Activated naive CD8-positive, alpha-beta T cell treated with anti-CD3 and anti-CD28 coated beads, Interleukin-2, amount 50 U/mL, for 24 hours (primary cell): ENCODE results near the gene TMEM247.

ENCODE experiments used
- ATAC-seq: fragments of 150-1000 bp; cut with Tn5 transposase; one replicate; pipeline ENCODE4 v1.10.0; 2021
- DNase-seq: peaks from one replicate; pipeline ENCODE4 v3.0.0; 2021
- H3K27ac Mint-ChIP-seq: one replicate; pipeline ENCODE4 v1.8.0; 2021; ENCODE audit warnings: mild to moderate bottlenecking, mixed read lengths
- H3K27me3 Mint-ChIP-seq: one replicate; pipeline ENCODE4 v1.8.0; 2021; ENCODE audit warnings: mixed read lengths
- H3K36me3 Mint-ChIP-seq: one replicate; pipeline ENCODE4 v1.8.0; 2021; ENCODE audit warnings: low read depth, mixed read lengths
- H3K4me1 Mint-ChIP-seq: one replicate; pipeline ENCODE4 v1.8.0; 2021; ENCODE audit warnings: mixed read lengths
- H3K4me3 Mint-ChIP-seq: one replicate; pipeline ENCODE4 v1.8.0; 2021; ENCODE audit warnings: mild to moderate bottlenecking, moderate library complexity, mixed read lengths
- H3K9me3 Mint-ChIP-seq: one replicate; pipeline ENCODE4 v1.8.0; 2021; ENCODE audit warnings: mixed read lengths

TMEM247 gene

GRCh38 chr2:46446871-46447568 lies 32.3 kb upstream of the TMEM247 start:
- Mint-ChIP-seq H3K27me3 (no peaks in the 10 kb centered on the region), H3K4me3 (no peak overlapping the region), H3K9me3 (peaks cover 18% of the 10 kb centered on the region), H3K4me1 (no peaks in the 10 kb centered on the region), H3K27ac (no peak overlapping the region), H3K36me3 (no peaks in the 10 kb centered on the region)
- no peak for ATAC-seq
- no peak for DNase-seq

GRCh38 chr2:46447649-46448048 lies 31.7 kb upstream of the TMEM247 start:
- ATAC-seq (no peak), DNase-seq (no peak)
- Mint-ChIP-seq H3K9me3 (peaks cover 18% of the 10 kb centered on the region), H3K4me1 (no peaks in the 10 kb centered on the region), H3K27ac (no peak overlapping the region), H3K4me3 (no peak overlapping the region), H3K27me3 (no peaks in the 10 kb centered on the region), H3K36me3 (no peaks in the 10 kb centered on the region)

- Mint-ChIP-seq H3K9me3 (peaks cover 18% of the 10 kb centered on the region), H3K4me1 (no peaks in the 10 kb centered on the region), H3K27me3 (no peaks in the 10 kb centered on the region), H3K4me3 (no peak overlapping the region), H3K36me3 (no peaks in the 10 kb centered on the region), H3K27ac (no peak overlapping the region)
- ATAC-seq, result no peak
- no peak for DNase-seq
These were observed 31.3 kb upstream of the TMEM247 start for GRCh38 chr2:46448111-46448510.

- ATAC-seq (no peak), DNase-seq (no peak)
- Mint-ChIP-seq H3K4me3 (no peak overlapping the region), H3K27ac (no peak overlapping the region), H3K27me3 (no peaks in the 10 kb centered on the region), H3K36me3 (no peaks in the 10 kb centered on the region), H3K9me3 (peaks cover 18% of the 10 kb centered on the region), H3K4me1 (no peaks in the 10 kb centered on the region)
These were observed 30.7 kb upstream of the TMEM247 start for GRCh38 chr2:46448641-46449040.

- Mint-ChIP-seq H3K27me3 (no peaks in the 10 kb centered on the region), H3K4me3 (no peak overlapping the region), H3K4me1 (no peaks in the 10 kb centered on the region)
These were observed 29.7 kb upstream of the TMEM247 start for GRCh38 chr2:46449700-46450099.

GRCh38 chr2:46451131-46451711 lies 28.1 kb upstream of the TMEM247 start:
- DNase-seq (no peak), ATAC-seq (no peak)
- Mint-ChIP-seq H3K9me3 (peaks cover 5% of the 10 kb centered on the region), H3K27ac (no peak overlapping the region), H3K4me3 (no peak overlapping the region), H3K36me3 (no peaks in the 10 kb centered on the region), H3K27me3 (no peaks in the 10 kb centered on the region), H3K4me1 (no peaks in the 10 kb centered on the region)

More at GRCh38 chr2:46449700-46450099, 29.7 kb upstream of the TMEM247 start:
- DNase-seq (no peak), ATAC-seq (no peak)
- Mint-ChIP-seq H3K27ac (no peak overlapping the region), H3K9me3 (peaks cover 18% of the 10 kb centered on the region), H3K36me3 (no peaks in the 10 kb centered on the region)

GRCh38 chr2:46456789-46457188 lies 22.6 kb upstream of the TMEM247 start:
- Mint-ChIP-seq H3K4me1 (peaks cover 8% of the 10 kb centered on the region), H3K9me3 (no peaks in the 10 kb centered on the region), H3K36me3 (no peaks in the 10 kb centered on the region), H3K27me3 (no peaks in the 10 kb centered on the region), H3K27ac (no peak overlapping the region), H3K4me3 (no peak overlapping the region)
- ATAC-seq, result no peak
- DNase-seq, result no peak

- Mint-ChIP-seq H3K27ac (no peak overlapping the region), H3K36me3 (no peaks in the 10 kb centered on the region), H3K4me1 (peaks cover 9% of the 10 kb centered on the region), H3K27me3 (no peaks in the 10 kb centered on the region), H3K4me3 (no peak overlapping the region), H3K9me3 (no peaks in the 10 kb centered on the region)
- no peak for ATAC-seq
- no peak for DNase-seq
These were observed 20.4 kb upstream of the TMEM247 start for GRCh38 chr2:46458763-46459500.

- Mint-ChIP-seq H3K27me3 (no peaks in the 10 kb centered on the region), H3K4me3 (no peak overlapping the region), H3K27ac (no peak overlapping the region), H3K4me1 (peaks cover 9% of the 10 kb centered on the region), H3K9me3 (no peaks in the 10 kb centered on the region), H3K36me3 (no peaks in the 10 kb centered on the region)
- no peak for ATAC-seq
- no peak for DNase-seq
These were observed 19.7 kb upstream of the TMEM247 start for GRCh38 chr2:46459694-46460093.

GRCh38 chr2:46460241-46460921 lies 19.0 kb upstream of the TMEM247 start:
- DNase-seq (no peak), ATAC-seq (no peak)
- no peaks in the 10 kb centered on the region for H3K36me3 Mint-ChIP-seq
- H3K9me3 Mint-ChIP-seq, result no peaks in the 10 kb centered on the region
- no peak overlapping the region for H3K4me3 Mint-ChIP-seq
- no peak overlapping the region for H3K27ac Mint-ChIP-seq
- H3K4me1 Mint-ChIP-seq, result peaks cover 9% of the 10 kb centered on the region
- no peaks in the 10 kb centered on the region for H3K27me3 Mint-ChIP-seq

GRCh38 chr2:46461011-46461674 lies 18.2 kb upstream of the TMEM247 start:
- no peak overlapping the region for H3K4me3 Mint-ChIP-seq
- DNase-seq (peak; percentile 83), ATAC-seq (peak; percentile 40)
- H3K27ac Mint-ChIP-seq, result no peak overlapping the region
- H3K4me1 Mint-ChIP-seq, result peaks cover 9% of the 10 kb centered on the region
- H3K27me3 Mint-ChIP-seq, result no peaks in the 10 kb centered on the region
- no peaks in the 10 kb centered on the region for H3K36me3 Mint-ChIP-seq
- H3K9me3 Mint-ChIP-seq, result no peaks in the 10 kb centered on the region

- Mint-ChIP-seq H3K27me3 (no peaks in the 10 kb centered on the region), H3K4me3 (no peak overlapping the region), H3K36me3 (no peaks in the 10 kb centered on the region), H3K9me3 (no peaks in the 10 kb centered on the region), H3K4me1 (peaks cover 9% of the 10 kb centered on the region), H3K27ac (peak overlapping the region; percentile 1)
- DNase-seq, result no peak
- ATAC-seq, result no peak
These were observed 17.6 kb upstream of the TMEM247 start for GRCh38 chr2:46461709-46462171.

GRCh38 chr2:46462936-46463335 lies 16.4 kb upstream of the TMEM247 start:
- ATAC-seq (no peak), DNase-seq (no peak)
- no peak overlapping the region for H3K27ac Mint-ChIP-seq
- no peaks in the 10 kb centered on the region for H3K9me3 Mint-ChIP-seq
- no peaks in the 10 kb centered on the region for H3K36me3 Mint-ChIP-seq
- no peaks in the 10 kb centered on the region for H3K27me3 Mint-ChIP-seq
- peaks cover 9% of the 10 kb centered on the region for H3K4me1 Mint-ChIP-seq
- no peak overlapping the region for H3K4me3 Mint-ChIP-seq

GRCh38 chr2:46469116-46469515 lies 10.2 kb upstream of the TMEM247 start:
- peaks cover 1% of the 10 kb centered on the region for H3K4me1 Mint-ChIP-seq
- H3K27me3 Mint-ChIP-seq, result no peaks in the 10 kb centered on the region
- no peak for ATAC-seq
- no peak overlapping the region for H3K27ac Mint-ChIP-seq
- no peak overlapping the region for H3K4me3 Mint-ChIP-seq
- no peaks in the 10 kb centered on the region for H3K36me3 Mint-ChIP-seq
- no peak for DNase-seq
- no peaks in the 10 kb centered on the region for H3K9me3 Mint-ChIP-seq
